AG09319 (cell line): Measurements from ENCODE around the gene ARHGAP27.
A peak's percentile ranks its signal among the peaks of the same experiment; 100 is the strongest.

Source experiments
- DNase-seq: peaks from one replicate; pipeline ENCODE4 v3.0.0-alpha.2; 2010; ENCODE audit warnings: low read depth; ENCODE audit errors: extremely low read depth
- CTCF ChIP-seq: IDR thresholded peaks from 2 replicates; pipeline ENCODE4 v1.5.1; 2011; ENCODE audit warnings: low read depth, mild to moderate bottlenecking, inconsistent platforms, low read length, moderate library complexity

Gene ARHGAP27

GRCh38 chr17:45368651-45369050, 64.0 kb downstream of the ARHGAP27 start:
- TF ChIP-seq CTCF, result no peak
- peak; percentile 75 for DNase-seq

DNA sequence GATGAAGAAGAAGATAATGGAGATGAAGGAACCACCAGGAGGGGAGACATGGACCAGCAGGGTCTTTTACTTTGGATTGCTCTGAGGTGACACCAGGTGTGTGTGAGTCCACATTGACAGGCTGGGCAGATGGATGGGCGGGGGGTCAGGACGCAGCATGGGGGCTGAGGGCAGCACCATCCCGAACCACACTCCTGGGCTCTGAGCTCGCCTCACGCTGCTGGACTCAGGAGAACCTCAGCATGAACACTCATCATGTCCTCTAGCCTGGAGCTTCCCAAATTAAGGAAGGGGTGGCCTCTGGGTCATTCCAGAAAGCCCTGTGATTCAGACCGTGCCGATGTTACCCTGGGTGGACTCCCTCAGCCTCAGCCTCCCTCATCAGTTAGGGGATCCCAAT, 65.5 kb downstream of the ARHGAP27 start:
- no peak for TF ChIP-seq CTCF
- no peak for DNase-seq

- no peak for DNase-seq
- no peak for TF ChIP-seq CTCF
Observed at GRCh38 chr17:45366691-45367090, 66.0 kb downstream of the ARHGAP27 start.

DNA sequence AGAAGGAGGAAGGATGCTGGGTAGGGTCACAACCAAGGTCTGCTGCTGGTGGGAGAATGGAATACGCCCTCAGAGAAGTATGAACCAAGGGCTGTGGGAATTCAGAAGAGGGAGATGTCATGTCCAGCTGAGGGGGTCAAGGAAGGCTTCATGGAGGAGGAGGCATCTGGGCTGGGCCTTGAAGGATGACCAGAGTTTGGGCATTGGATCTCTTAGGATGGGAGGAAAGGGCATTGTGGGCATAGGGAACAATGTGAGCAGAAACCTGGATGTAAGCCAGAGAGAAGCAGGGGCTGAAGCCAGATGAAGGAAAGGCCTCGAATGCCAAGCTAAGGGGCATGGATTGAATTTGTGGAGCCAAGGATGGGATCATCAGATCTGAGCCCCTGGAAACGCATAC, 66.6 kb downstream of the ARHGAP27 start:
- DNase-seq, result no peak
- TF ChIP-seq CTCF, result no peak

DNA sequence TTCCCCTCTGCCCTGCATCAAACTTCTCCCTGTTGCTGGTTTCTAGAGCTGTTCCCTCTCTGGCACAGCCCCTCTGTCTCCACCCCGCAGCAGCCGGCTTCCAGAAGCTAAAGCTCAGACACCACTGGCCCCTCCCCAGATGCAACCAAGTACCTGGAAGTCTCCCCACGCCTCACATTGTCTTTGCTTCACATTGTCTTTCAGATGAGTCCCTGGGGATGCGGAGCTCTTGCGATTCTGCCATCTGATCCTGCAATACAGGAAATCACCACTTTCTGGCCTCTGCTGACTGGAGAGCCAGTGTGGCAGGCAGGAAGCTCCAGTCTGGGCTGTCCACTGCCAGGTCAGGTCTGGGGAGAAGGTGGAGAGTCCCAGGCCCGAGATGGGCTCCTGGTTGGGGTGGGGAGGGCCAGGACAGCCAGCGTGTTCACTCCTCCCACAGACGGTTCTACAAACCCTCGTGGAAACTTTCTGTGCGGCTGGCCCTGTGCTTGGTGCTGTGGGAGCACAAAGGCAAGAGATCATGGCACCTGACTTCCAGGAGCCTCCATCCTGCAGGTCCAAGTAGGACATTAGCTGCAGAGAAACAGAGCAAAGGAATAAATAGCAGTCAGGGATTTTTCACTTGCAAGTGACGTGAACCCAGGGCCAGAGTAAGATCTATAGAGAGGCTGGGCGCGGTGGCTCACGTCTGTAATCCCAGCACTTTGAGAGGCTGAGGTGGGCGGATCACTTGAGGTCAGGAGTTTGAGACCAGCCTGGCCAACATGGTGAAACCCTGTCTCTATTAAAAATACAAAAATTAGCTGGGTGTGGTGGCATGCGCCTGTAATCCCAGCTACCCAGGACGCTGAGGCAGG, 67.9 kb downstream of the ARHGAP27 start:
- DNase-seq, result no peak
- no peak for TF ChIP-seq CTCF

DNA sequence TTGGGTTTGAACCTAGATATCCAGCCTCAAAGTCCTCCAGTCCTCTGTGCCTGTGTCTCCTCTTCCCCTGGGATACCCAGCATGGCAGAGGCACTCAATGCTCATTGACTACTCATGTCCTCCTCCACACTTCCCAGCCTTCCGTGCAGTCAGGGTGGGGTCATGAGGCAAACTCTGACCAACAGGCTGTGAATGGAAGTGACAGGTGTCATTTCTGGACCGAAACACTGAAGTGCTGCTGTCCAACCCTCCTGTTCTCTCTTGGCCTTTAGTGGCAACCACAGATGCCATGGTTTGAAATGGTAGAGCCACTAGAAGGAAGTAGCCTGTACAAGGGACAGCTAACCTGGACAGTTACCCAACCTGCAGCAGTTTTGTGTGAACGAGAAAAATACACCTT, 69.2 kb downstream of the ARHGAP27 start:
- no peak for TF ChIP-seq CTCF
- no peak for DNase-seq

GRCh38 chr17:45361976-45362375, 70.7 kb downstream of the ARHGAP27 start:
- no peak for DNase-seq
- TF ChIP-seq CTCF, result no peak
